Ramos (cell line): ENCODE results near the gene PLA2G5.
"Not testable (repeated sequence)": the region's sequence is repeated elsewhere in the genome, so short reads cannot be mapped to it uniquely, and the experiment has no call there.

Experiments
- in situ Hi-C: fragments of 300-500 bp; cut with MboI; formaldehyde crosslinking; loops from one replicate; pipeline ENCODE4 v1.14.3; 2022; ENCODE audit warnings: low sequenced_read_pairs; ENCODE audit not compliant: unreplicated experiment

PLA2G5 gene, protein sequence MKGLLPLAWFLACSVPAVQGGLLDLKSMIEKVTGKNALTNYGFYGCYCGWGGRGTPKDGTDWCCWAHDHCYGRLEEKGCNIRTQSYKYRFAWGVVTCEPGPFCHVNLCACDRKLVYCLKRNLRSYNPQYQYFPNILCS

GRCh38 chr1:20069874-20070273, at the start of gene PLA2G5:
PLA2G5 (plus strand) TSS chr1:20070194; CDS start chr1:20084831, 14,637 bp downstream.
- in situ Hi-C loops: no loop called here

DNA sequence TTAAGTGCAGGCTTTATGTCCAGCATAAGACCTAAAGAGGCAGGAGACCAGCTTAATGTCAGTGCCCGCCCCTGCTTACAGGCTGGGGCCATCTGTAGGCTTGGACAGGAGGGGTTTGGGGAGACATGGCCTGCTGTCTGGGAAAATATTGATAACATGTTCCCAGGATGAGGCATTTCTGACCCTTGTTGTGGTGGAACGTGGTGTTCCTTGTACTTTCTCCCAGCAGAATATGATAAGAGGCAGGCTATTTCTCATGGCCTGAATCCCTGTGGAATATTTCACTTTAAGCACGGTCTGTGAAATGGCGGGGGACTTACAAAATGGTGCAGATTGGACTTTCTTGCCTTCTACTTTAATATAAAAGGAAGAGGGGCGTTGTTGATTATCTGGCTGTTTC, 41.9 kb upstream of the PLA2G5 start:
- in situ Hi-C loops: no loop called here

GRCh38 chr1:20028726-20029125, 41.3 kb upstream of the PLA2G5 start:
- in situ Hi-C loops: no loop called here

DNA sequence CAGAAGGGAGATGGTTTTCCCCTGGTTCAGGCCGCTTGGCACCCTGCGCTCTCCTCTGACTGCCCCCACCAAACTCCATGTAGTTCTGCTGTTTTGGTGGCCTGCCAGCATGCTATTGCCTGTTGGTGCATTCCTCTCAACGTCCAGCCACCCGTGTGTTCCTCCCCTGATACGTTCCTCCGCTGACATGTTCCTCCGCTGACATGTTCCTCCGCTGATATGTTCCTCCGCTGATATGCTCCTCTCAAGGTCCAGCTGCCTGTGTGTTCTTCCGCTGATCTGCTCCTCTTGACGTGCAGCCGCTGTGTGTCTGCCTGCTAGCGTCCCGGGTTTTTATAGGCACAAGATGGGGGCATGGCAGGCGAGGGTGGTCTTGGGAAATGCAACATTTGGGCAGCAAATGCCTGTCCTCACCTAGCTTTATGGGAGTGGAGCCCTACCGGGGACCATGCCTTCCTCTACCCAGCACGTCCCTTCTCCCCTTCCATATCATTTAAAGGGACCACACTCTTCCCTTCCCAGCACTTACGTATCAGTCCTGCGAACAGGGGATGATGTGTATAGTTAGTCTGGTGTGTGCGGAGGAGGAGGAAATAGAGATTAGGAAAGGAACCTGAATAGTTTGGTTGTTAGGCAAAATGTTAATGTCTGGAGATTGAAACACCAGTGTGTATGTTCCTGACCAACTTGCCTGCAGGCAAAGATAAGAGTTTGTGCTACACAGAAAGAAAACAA, 40.6 kb upstream of the PLA2G5 start:
- in situ Hi-C loops: no loop called here

- in situ Hi-C loops: not testable (repeated sequence)
Observed at GRCh38 chr1:20030436-20031151, 39.4 kb upstream of the PLA2G5 start.

- in situ Hi-C loops: no loop called here
Observed at GRCh38 chr1:20031161-20031560, 38.8 kb upstream of the PLA2G5 start.

DNA sequence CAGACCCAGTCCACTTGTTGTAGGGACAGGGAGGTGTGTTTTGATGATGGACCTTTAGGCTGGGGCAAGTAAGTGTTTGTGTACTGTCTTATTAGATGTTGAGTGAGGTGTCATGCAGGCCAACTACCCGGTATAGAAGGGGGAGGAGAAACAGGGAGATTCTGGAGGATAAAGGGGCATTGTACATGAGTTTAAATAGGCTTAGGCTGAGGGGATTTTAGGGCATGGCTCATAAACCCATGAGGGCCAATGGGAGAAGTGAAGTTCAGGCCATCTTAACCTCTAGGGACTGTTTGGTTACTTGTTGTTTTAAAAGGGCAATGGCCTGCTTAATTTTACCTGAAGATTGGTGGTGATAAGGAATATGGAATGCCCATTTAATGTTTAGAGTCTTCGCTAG, 38.2 kb upstream of the PLA2G5 start:
- in situ Hi-C loops: no loop called here

DNA sequence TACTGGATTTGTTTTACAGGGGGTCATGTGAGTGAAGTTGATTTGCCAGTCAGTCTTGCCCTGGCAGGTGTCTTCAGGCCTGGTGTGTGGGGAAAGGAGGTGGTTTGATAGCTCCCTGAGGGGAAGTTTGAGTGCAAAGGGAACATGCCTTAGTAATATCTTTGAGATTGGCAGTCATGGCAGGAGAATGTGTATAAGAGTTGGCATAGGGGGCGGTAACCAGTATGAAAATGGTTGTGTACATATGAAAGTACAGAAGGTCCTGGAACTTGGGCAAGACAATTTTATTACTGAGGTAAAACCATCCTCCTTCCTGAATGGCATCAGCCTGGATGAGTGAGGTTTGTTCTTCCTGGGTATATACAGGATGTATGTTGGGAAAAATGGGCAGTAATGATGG, 37.6 kb upstream of the PLA2G5 start:
- in situ Hi-C loops: no loop called here

GRCh38 chr1:20033420-20033819, 36.6 kb upstream of the PLA2G5 start:
- in situ Hi-C loops: no loop called here

DNA sequence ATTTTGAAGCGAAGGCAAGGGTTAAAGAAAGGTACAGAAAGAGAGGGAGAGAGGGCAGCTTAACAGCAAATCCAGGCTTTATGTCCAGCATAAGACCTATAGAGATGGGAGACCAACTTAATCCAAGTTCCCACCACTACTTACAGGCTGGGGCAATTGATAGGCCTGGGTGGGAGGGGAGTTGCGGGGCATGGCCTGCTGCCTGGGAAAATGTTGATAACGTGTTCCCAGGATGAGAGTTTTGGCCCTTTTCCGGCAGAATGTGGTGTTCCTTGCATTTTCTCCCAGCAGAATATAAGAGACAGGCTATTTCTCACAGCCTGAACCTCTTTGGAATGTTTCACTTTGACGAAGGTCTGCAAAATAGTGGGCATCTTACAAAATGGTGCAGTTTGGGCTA, 34.9 kb upstream of the PLA2G5 start:
- in situ Hi-C loops: no loop called here

DNA sequence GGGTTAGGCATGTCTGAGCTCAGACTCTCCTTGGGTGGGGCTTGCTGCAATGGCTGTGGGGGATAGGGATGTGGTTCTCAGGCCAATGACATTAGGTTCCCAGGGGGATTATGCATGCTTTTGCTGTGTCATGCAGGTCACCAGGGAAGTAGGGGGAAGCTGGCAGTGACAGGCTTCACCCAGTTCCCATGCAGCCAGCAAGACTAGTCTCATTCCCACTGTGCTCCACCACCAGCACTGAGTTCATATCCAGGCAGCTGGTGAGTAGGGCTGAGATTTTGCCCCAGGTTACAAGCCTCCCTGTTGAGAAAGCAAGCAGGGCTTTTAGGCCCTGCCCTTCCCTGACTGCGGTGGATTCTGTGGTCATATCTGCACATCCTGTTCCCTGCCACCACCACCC, 32.1 kb upstream of the PLA2G5 start:
- in situ Hi-C loops: no loop called here

GRCh38 chr1:20047096-20047495, 22.9 kb upstream of the PLA2G5 start:
- in situ Hi-C loops: no loop called here

GRCh38 chr1:20048563-20048962, 21.4 kb upstream of the PLA2G5 start:
- in situ Hi-C loops: no loop called here

- in situ Hi-C loops: not testable (repeated sequence)
Observed at GRCh38 chr1:20049056-20049798, 20.8 kb upstream of the PLA2G5 start.

DNA sequence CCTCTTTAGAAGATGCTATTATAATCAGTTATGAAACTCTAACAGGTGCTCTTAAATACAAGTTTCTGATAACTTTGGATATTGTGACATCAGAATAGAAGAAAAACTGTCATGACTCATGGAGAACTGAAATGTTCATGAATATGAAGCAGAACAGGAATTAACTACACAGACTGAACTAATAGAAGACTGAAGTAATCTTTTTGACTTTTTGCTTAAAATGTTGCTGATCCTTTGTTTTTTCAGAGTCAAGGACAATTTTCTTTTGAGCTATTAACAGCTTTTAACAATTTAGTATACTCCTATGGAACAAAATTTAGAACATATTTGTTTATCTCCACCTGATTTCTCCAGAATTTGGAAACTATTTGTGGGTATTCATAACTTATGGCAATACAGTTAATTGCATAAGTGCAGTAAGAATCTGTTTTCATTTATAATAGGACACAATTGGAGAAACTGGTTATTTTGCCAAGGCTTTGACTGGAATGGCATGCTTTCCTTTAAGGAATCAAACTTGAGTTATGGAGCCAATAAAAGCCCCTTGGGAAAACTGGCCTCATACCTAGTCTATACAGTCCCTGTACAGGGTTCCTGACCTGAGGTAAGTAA, 18.7 kb upstream of the PLA2G5 start:
- in situ Hi-C loops: no loop called here

DNA sequence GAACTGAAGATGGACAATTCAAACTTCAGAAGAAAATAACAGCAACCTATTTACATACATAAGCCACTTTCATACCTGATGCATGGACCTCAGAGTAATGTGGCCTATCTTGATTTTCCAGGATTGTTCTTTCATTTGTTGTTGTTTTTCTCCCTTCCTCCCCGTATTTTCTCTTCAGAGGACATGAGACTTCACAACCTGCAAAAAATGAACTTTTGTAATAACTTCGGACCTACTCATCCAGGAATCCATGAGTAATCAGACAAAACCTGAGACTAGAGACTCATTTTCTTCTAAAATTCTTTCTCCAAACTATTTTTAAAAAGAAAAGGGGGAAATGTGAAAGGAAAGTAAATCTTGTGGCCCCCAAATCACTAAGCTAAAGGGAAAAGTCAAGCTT, 17.6 kb upstream of the PLA2G5 start:
- in situ Hi-C loops: no loop called here

DNA sequence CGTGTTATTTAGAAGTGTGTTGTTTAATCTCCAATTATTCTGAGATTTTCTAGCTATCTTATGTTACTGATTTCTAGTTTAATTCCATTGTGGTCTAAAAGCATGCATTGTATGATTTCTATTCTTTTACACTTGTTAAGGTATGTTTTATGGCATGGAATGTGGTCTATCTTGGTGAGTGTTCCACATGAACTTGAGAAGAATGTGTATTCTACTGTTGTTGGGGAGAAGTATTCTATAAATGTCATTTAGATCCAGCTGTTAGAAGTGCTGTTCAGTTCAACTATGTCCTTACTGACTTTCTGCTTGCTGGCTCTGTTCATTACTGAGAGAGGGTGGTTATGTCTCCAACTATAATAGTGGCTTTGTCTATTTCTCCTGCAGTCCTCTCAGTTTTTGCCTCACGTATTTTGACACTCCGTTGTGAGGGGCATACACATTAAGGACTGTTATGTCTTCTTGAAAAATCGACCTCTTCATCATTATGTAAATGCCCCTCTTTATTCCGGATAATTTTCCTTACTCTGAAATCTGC, 12.0 kb upstream of the PLA2G5 start:
- in situ Hi-C loops: no loop called here

GRCh38 chr1:20058531-20058930, 11.5 kb upstream of the PLA2G5 start:
- in situ Hi-C loops: no loop called here

GRCh38 chr1:20059847-20060246, 10.1 kb upstream of the PLA2G5 start:
- in situ Hi-C loops: no loop called here

- in situ Hi-C loops: not testable (repeated sequence)
Observed at GRCh38 chr1:20060791-20061190, 9.2 kb upstream of the PLA2G5 start.
